ENCODE data around the gene NALF2.

Gene NALF2

DNA sequence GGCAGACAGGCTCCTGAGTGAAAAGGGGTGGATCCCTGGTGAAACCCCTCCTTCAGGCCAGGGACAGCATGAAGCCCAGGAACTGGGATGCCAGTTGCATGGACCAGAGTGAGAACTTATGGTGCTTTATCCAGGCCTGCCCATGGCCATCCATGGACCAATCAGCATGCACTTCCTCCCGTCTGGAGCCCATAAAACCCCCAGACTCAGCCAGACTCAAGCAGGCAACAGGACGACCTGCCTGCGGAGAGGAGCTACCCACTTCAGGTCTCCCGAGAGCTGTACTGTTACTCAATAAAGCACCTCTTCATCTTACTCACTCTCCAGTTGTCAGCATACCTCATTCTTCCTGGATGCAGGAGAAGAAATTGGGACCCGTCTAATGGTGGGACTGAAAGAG is 42.9 kb downstream of the NALF2 start:
- Mint-ChIP-seq H3K27me3 (ENCODE audit: low read depth) (no peaks in the 10 kb centered on the region), H3K27ac (no peak overlapping the region), H3K9me3 (peaks cover 11% of the 10 kb centered on the region), H3K36me3 (ENCODE audit: low read depth) (no peaks in the 10 kb centered on the region), H3K4me1 (ENCODE audit: low read depth) (no peaks in the 10 kb centered on the region), H3K4me3 (no peak overlapping the region)

DNA sequence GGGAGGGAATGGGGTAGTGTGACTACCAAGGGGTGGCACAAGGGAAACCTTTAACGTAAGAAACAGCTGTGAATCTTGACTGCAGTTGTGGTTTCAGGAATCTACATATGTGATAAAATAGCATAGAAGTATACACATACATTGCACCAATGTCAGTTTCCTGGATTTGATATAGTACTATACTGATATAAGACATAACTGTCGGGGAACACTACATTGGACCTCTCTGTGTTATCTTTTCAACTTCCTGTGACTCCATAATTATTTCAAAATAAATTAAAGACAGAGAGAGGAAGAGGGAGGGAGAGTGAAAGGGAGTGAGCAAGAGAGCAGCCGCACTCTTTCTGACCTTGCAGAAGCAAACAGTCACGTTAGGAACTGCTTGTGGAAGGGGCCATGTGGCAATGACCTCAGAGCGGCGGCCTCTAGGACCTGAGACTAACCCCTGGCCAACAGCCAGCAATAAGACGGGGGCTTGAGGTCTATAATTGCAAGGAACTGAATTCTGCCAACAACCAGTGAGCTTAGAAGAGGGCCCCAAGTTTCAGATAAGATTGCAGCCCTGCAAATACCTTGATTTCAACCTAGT is 47.4 kb downstream of the NALF2 start:
- H3K4me3 Mint-ChIP-seq: no peak overlapping the region
- H3K4me1 Mint-ChIP-seq (ENCODE audit: low read depth): no peaks in the 10 kb centered on the region
- H3K27me3 Mint-ChIP-seq (ENCODE audit: low read depth): peaks cover 4% of the 10 kb centered on the region
- H3K9me3 Mint-ChIP-seq: no peaks in the 10 kb centered on the region
- no peaks in the 10 kb centered on the region for H3K36me3 Mint-ChIP-seq (ENCODE audit: low read depth)
- H3K27ac Mint-ChIP-seq: no peak overlapping the region

- peaks cover 4% of the 10 kb centered on the region for H3K27me3 Mint-ChIP-seq (ENCODE audit: low read depth)
- no peaks in the 10 kb centered on the region for H3K36me3 Mint-ChIP-seq (ENCODE audit: low read depth)
- no peaks in the 10 kb centered on the region for H3K4me1 Mint-ChIP-seq (ENCODE audit: low read depth)
- no peaks in the 10 kb centered on the region for H3K9me3 Mint-ChIP-seq
- H3K4me3 Mint-ChIP-seq: no peak overlapping the region
- H3K27ac Mint-ChIP-seq: no peak overlapping the region
Measured at GRCh38 chrX:69552512-69552911, 48.4 kb downstream of the NALF2 start.

Data from T-helper 1 cell treated with Interleukin-12 subunit alpha and Interleukin-12 subunit beta and Interleukin-4 antibody, amounts not matched to agents 30 μg/mL and 1 μg/mL, for 36 hours (primary cell).